HG02973 (cell line): ENCODE measurements around the gene SLC15A1.

Experiments
- ATAC-seq: cut with Tn5 transposase; IDR thresholded peaks from one replicate; pipeline ENCODE4 v1.9.1; 2021; ENCODE audit warnings: moderate library complexity; ENCODE audit not compliant: unreplicated experiment

The SLC15A1 gene

DNA sequence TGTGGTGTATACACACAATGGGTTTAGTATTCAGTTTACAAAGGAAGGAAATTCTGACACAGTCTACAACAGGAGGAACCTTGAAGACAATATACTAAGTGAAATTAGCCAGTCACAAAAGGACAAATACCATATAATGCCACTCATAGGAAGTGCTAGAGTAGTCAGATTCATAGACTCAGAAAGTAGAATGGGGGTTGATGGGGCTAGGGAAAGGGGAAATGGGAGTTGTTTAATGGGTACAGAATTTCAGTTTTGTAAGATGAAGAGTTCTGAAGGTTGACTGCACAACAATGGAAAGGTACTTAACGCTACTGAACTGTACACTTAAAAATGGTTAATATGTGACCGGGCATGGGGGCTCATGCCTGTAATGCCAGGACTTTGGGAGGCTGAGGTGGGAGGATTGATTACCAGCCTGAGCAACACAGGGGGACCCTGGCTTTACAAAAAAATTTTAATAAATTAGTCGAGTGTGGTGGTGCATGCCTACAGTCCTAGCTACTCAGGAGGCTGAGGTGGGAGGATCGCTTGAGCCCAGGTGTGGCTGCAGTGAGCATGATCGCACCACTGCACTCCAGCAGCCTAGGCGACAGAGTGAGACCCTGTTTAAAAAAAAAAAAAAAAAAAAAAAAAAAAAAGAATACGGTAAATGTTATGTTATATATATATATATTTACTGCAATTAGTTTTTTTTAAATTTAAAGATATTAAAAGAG is 45.0 kb downstream of the SLC15A1 start:
- peak; percentile 62 for ATAC-seq

DNA sequence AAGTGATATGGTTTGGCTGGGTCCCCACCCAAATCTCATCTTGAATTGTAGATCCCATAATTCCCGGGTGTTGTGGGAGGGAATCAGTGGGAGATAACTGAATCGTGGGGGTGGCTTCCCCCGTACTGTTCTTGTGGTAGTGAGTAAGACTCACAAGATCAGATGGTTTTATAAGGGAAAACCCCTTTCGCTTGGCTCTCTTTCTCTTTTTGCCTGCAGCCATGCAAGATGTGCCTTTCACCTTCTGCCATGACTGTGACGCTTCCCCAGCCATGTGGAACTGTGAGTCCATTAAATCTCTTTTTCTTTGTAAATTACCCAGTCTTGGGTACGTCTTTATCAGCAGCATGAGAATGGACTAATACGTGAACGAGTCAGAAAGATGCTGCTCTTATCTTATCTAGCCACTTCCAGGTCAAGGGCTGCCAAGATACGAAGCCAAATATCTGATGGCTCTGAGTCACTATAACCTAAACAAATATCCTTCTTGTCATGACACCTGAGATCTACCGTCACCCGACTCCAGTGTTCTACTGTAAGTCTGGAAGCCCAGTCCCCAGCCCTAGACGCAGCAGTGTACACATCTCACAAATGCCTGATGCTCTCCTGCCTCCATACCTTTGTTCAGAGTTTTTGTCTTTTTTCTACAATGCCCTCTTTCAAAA is 45.9 kb downstream of the SLC15A1 start:
- peak; percentile 33 for ATAC-seq

DNA sequence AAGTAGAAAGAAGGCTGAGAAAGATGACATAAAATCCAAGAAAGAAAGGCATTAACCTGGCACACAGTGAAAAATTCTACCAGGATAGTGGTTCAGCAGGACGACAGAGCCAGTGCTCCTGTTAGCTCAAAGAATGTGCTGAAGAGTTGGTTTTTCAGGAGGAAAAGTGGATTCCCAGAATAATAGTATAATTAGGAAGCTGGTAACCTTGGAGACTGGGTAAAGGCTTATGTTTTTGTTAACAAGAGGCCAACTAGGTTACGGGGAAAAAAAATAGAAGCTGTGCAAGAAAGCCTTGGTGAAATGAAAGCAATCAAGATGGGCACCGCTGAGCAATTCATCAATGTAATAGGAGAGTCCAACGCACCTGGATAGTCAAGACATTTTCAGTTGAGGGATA is 54.7 kb downstream of the SLC15A1 start:
- ATAC-seq: no peak

DNA sequence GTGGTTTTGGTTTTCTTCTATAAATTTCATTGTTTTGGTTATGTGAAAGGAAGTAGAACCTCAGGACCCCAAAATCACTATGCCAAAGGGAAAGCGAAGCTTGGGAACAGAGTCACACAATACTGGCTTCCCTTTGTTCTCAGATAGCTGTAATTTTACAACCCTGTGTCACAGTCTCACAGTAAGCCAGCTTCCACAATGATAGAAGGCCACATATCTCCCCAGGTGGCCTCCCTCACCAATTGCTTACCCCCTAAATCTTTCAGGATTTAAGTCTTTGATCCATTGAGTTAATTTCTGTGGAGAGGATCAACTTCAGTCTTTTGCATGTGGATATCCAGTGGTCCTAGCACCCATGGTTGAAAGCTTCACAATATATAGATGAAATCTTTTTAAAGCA is 58.7 kb downstream of the SLC15A1 start:
- ATAC-seq: no peak

DNA sequence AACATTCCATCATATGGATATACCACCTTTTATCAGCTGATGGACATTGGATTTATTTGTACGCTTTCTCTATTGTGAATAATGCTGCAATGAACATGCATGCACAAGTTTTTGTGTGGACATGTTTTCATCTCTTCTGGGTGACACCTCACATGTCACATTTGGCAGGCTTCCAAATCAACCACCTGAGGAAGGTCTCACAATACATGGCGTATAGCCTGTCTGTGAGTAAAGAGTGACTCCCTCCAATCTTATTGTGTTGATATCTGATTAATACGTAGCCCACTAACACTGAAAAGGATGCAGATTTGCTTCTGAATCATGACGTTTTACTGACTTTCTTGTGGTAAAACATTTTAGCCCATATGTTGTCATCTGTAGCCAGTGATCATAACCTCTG is 61.1 kb downstream of the SLC15A1 start:
- ATAC-seq: no peak

DNA sequence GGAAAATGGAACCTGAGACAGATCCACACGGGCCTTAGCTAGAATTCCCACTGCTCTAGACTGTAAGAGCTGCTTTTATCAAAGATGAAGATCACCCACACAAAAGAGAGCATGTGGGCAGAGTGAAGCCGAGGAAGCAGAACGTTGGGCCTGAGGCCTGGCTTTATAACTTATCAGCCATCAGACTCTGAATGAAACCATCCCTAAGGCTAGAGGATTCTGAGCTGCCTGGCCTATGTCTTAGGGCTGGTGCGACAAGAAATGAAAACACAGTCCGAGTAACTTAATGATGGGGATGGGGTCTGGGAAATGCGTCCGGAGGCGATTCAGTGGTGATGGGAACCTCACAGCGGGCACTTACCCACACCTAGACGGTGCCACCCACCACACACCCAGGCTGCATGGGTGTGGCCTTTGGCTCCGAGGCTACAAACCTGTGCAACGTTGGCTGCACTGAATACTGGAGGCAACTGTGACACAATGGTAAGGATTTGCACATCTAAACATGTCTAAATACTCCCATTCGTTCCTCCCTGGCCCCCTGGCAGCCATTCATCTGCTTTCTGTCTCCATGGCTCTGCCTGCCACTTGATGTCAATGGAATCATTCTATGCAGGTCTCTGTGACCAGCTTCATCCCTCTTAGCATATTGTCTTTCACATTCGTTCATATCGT is 62.0 kb downstream of the SLC15A1 start:
- ATAC-seq: no peak

DNA sequence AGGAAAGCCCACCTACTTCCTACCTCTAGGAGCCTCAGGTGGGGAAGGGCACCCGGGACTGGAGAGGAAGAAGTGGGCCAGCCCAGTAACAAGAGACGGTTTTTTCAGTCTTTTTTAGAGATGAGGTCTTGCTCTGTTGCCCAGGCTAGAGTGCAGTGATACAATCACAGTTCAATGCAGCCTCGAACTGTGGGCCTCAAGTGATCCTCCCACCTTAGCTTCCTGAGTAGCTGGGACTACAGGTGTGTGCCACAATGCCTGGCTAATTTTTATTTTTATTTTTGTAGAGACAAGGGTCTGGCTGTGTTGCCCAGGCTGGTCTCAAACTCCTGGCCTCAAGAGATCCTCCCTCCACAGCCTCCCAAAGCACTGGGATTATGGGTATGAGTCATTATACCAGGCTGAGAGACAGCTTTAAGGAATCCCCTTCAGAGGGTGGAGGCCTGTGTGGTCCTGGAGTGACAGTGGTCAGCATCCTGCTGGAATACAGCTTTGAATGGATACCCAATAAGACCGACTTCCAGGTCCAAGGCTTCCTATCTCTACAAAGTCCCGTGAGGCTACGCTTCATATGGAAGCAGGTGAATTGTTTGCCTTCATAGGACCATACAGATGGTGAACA is 63.0 kb downstream of the SLC15A1 start:
- no peak for ATAC-seq

DNA sequence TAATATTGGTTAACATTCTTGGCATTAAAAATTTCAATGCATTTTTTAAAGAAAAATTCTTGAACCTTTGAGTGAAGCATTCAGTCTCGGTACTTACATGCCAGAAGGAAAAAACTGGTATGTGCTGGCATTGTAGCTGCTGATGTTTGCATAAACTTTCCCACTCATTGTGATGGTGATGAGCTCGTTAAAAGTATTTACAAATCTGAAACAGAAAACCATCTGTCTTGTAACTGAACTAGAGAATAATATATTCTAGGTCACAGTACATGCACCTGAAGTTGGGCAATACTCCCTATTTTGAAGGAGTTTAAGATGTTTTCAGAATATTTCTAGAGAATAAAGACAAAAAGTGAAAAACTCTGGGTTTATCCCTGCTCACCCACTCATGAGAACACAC is 64.1 kb downstream of the SLC15A1 start:
- ATAC-seq: no peak

DNA sequence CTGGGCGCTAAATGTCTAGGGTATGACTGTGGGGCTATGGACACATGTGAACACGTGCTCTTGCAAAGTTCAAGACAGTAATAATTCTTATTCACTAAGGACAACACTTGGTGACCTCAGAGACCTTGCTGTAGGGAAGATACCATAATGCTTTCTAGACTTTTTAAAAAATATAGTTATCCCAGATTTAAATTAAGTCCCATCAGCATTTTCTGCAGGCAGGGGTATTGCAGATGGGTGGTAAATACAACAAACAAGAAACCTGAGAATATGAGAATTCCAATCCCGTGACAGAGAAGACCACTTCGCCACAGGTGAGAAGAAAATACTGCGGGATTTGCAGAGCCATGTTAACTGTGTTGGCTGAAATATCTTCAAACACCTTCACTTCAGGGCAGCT is 65.2 kb downstream of the SLC15A1 start:
- no peak for ATAC-seq

DNA sequence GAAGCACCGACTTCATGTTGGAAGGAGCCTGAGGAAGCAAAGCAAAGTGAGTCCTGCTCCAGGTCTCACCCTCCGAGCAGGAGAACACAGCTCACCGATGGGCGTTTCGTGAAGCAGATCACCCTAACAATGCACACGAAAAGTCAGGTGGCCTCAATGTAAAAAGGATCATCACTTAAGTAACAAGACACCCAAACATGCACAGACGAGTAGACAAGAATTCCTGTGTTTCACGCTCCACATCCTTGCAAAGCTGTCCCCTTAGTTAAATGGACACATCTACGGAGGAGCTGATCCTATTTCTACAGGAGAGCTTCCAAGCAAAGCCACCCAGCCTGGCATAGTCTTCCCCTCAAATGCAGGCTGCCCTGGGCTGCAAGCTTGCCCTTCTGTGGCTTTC is 66.2 kb downstream of the SLC15A1 start:
- no peak for ATAC-seq

DNA sequence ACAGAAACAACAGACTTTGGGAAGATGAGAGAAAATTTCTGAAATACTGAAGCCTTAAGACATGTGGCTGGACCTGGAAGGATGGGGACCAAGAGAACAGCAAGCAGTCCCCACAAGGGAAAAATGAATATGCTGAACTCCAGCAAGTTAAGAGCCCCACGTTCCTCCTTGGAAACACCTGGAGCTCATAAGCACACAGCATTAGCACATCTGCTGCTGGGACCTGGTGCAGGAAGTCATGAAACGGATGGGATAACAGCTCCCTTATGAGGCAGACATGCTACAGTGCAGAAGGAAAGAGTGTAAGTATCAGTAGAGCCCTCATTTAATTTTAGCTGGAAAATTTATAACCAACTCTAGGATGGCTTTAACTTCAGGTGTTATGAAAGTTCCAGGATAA is 67.3 kb downstream of the SLC15A1 start:
- ATAC-seq: no peak

DNA sequence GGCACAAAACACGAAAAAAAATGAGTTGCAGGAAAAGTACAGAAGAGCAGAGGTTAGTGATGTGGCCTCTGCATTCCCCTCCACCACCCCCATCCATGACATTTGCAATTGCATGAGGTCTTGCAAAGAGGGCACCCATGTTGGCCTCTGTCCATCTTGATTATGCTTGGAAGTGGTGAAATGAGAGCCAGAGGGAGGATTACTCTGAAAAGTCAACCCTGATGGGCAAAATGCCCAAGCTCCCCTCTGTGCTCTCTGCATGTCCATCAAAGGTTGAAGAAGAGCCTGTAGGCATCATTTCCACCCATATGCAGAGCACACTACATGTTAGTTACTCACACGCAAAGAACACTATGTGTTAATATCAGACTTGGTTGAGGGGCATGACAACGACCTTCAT is 71.4 kb downstream of the SLC15A1 start:
- ATAC-seq: no peak

DNA sequence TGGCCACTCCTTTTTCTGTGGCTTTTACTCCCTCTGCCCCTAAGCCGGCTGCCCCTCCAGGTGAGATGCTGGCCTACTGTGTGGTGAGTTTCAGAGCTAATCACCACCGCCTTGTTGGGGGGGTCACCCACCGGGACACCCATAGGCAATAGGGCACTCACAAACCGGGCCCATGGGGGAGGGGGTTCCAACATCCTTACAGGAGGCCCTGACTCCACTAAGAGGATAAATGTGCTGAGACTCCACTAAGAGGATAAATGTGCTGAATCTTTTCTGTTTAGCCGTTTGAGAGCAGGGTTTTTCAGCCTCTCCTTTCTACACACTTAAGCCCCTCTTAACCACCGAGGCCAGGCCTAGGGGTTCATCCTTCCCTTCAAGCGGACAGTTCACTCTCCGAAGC is 73.7 kb downstream of the SLC15A1 start:
- ATAC-seq: no peak

DNA sequence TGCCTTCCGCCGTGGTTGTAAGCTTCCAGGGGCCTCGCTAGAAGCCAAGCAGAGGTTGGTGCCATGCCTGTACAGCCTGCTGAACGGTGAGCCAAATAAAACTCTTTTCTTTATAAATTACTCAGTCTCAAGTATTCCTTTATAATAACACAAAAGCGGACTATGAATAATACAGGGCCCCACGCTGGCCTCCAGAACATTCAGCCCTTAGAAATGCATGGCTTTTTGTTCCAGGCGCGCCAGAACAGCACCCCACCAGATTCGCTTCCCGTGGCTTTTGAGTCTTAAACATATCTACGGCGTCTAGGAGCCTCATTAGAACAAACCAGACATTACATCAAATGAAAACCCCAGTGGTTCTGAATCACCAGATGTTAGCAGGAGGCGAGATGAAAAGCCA is 75.1 kb downstream of the SLC15A1 start:
- no peak for ATAC-seq

DNA sequence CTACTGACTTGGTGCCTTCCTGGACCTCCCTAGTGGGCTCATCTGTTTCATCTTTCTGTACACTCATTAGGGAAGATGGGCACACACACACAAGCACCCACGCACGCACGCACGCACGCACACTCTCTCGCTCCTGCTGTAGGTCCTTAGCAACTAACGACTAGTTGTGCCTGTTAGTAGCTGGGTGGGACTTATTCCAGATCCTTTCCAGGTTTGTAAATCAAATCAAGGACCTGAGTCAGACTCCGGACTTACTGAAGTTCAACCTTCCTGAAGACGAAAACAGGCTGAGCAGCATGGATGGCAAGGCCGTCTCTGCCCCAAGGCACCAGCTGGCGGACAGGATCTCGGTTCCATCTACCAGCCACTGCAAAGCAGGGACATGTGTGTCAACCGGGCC is 76.2 kb downstream of the SLC15A1 start:
- no peak for ATAC-seq

DNA sequence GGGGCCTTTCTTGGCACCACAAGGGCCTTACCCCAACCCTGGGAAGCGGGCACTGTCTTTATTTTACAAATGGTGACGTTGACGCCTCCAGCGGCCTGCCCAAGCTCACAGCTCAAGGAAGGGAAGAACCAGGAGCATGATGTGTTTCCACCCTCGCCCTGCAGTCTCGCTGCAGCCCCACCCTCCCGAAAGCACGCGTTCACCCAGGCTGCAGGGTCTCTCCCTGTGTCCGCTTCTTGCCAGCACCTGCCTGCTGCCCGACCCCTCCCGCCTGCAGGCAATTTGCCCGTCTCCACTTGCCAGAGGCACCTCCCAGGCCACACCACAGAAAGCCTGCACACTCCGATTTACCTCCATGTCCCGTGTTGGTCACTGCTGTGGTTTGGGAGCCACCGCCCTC is 76.6 kb downstream of the SLC15A1 start:
- ATAC-seq: no peak

DNA sequence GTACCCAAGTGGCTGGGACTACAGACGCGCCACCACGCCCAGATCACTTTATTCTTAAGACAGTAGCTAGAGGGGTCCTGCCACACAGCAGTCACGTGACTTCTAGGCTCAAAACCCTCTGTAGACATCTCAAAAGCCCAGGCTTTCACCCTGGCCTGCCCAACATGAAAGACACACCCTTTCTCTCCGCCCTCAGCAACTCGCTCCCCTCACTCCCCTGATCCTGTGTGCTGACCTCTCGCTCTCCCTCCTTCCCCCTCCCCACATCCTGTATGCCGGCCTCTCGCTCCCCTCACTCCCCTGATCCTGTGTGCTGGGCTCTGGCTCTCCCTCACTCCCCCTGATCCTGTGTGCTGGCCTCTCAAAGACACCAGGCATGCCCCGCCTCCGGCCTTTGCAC is 77.4 kb downstream of the SLC15A1 start:
- no peak for ATAC-seq

DNA sequence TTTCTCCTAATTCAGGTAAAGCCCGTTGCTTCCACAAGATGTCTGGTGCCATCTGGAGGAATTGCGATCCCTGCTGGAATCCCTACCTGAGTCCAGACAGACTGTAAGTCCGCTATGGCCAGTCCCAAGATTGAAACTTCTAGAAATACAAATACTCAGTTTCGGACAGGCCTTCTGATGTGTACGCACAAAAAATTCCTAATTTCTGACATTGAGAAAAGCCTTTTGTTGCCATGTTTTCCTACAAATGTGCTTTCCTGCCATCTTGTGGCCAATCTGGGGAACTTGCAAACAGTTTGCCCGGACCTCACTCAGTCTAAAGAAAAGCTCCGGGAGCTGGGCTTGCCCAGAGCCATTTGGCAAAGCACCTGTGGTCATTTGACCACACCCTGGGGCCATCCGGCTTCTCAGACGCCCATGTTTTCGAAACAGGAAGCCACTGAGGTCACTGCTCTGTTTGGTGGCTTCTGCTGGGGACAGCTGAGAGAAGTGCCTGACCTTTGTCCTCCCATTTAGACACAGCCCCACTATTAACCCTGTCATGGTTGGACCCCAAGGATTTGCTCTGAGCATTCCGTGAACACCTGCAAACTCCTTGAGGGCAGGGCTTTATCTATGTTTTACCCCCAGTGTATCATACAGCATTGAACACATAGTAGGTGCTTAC is 79.4 kb downstream of the SLC15A1 start:
- peak; percentile 66 for ATAC-seq

DNA sequence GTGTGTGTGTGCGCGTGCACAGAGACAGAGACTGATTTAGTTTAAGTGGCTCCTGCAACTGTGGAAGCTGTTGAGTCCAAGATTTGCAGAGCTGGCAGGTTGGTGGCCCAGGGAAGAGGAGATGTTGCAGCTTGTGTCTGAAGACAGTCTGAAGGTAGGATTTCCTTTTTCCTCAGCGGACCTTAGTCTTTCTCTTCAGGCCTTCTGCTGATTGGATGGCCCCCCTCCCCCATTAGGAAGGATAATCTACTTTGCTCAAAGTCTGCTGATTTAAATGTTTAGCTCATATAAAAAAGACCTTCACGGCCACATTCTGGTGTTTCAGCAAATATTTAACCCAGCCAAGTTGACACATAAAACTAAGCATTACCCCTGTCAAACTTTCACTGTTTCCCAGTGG is 84.3 kb downstream of the SLC15A1 start:
- ATAC-seq: no peak

DNA sequence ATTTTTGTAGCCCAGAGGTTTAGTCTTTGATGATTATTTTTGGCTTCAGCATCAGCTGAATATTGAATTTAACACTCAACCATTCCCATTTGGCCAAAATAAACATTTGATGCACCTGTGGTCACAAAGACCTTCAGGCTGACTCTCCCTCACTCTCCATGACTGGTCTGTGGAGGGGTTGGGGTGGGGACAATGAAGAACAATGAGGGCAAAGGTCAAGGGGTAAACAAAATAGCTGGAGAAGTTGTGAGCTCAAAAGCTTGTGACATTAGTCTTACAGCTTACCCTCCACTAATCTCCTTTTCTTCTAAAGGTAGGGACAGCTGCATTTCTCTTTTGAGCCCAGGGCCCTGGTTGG is 86.9 kb downstream of the SLC15A1 start:
- no peak for ATAC-seq

DNA sequence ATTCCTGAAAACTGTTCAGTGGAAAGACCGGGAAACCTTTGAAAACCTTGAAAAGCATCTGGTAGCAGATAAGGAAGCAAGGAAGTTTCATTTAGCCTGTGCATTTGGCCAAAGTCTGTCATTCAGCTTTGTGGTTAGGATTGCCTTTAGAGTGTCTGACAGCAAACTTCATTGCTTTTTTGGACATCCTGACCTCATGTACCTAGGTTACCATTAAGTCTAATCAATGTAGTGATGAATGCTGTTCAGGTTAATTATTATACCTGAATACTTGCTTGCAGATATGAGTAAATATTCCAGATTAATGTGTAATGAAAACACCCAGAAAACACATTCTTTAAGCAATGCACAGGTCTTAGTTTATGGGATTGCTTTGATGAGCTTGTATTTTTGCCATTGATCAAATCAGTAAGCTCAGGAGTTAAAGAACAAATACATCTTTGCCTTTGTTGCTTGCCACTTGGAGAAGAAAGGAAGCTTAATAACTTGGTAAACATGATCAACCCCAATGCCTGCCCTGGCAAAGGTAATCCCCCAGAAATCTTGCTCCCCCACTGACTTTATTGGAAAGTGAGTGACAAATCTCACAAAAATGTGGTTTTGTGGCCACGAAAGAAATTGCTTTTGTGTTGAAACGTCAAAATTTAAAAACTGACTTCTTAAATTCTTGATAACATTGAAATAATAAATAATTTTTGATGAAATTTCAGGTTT is 87.4 kb downstream of the SLC15A1 start:
- no peak for ATAC-seq
